GM12873 (cell line): ENCODE measurements around the gene LRRC56.

Source experiments
- TF ChIP-seq, protein P1 (sequence below): IDR thresholded peaks from 2 replicates; pipeline ENCODE4 v1.5.1; 2012; ENCODE audit warnings: low read depth, mild to moderate bottlenecking, moderate library complexity, low read length, control low read depth; ENCODE audit not compliant: insufficient read depth; ENCODE audit errors: missing control alignments

Gene LRRC56

DNA sequence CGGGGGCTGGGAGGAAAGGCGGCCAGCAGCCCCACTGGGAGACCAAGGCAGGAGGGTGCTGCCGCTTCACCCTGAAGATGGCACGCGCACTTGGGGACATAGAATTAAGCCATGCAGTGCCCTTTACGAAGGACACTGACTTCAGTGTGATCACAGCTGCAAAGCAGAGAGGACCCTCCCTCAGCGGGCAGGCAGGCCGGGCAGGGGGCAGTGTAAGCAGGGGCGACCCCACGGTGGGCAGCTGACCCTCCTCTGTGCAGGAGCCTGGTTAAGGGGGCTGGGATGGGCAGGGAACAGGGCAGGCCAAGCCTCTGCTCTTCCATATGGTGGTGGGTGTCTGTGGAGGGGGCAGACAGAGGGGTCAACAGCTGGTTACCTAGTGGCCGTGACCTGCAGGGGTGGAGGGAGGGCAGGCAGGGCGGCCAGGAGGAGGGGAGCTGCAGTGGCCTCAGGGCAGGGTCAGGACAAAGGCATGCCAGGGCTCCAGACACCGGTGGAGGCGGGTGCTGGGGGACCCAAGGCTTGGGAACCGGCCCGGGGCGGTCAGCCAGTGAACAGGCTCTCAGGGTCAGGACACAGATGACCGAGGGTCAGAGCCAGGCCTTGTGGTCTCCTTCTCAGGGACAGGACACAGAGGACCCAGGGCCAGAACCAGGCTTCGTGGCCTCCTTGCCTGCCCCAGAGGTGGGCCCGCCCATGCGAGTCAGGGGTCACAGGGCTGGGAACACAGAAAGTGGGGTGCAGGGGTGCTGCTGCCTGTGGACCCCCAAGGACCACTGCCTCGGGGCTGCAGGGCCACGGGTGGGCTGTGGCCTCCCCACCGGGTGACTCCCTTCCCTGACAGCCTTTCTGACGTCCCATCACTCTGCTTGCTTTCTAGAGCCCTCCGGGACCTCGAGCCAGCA lies 16.0 kb downstream of the LRRC56 start:
- TF ChIP-seq, protein P1, sequence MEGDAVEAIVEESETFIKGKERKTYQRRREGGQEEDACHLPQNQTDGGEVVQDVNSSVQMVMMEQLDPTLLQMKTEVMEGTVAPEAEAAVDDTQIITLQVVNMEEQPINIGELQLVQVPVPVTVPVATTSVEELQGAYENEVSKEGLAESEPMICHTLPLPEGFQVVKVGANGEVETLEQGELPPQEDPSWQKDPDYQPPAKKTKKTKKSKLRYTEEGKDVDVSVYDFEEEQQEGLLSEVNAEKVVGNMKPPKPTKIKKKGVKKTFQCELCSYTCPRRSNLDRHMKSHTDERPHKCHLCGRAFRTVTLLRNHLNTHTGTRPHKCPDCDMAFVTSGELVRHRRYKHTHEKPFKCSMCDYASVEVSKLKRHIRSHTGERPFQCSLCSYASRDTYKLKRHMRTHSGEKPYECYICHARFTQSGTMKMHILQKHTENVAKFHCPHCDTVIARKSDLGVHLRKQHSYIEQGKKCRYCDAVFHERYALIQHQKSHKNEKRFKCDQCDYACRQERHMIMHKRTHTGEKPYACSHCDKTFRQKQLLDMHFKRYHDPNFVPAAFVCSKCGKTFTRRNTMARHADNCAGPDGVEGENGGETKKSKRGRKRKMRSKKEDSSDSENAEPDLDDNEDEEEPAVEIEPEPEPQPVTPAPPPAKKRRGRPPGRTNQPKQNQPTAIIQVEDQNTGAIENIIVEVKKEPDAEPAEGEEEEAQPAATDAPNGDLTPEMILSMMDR: no peak

- TF ChIP-seq, protein P1: no peak
These were observed 16.6 kb downstream of the LRRC56 start for GRCh38 chr11:553988-554340.

DNA sequence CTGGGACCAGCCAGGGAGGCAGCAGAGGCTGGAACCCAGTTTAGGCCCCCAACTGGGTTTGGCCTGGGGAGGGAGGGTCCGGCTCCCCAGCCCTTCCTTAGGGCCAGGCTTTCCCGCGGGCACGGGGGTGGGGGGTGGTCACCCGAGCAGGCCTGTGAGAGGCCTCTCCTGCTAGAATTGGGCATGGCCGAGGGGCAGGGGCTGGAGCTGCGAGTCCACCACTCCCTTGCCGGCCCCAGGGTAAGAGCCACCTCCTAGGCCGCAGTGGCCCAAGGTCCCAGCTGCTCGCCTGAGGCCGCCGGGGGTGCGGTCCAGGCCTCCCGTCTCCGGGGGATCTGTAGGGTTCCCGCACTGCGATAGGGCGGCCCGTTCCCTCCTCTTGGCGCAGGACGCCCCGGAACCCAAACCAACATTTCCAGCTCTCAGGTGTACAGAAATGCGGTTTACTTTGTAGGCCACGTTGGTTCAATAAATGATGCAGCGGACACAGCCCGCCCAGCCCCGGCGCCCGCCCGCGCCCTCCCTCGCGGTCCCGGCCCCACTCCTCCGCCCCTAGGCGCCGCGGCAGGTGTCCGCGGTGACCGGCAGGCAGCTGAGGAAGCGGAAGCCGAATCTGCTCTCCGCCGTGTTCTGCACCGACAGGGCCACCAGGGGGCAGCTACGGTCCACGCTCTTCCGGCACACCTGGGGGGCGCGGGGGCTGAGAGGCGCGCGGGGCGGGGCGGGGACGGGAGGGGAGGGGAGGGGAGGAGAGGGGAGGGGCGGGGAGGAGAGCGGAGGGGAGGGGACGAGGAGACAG lies 17.3 kb downstream of the LRRC56 start:
- TF ChIP-seq, protein P1: peak; percentile 70

GRCh38 chr11:555227-555779 lies 18.0 kb downstream of the LRRC56 start:
- TF ChIP-seq, protein P1: no peak

DNA sequence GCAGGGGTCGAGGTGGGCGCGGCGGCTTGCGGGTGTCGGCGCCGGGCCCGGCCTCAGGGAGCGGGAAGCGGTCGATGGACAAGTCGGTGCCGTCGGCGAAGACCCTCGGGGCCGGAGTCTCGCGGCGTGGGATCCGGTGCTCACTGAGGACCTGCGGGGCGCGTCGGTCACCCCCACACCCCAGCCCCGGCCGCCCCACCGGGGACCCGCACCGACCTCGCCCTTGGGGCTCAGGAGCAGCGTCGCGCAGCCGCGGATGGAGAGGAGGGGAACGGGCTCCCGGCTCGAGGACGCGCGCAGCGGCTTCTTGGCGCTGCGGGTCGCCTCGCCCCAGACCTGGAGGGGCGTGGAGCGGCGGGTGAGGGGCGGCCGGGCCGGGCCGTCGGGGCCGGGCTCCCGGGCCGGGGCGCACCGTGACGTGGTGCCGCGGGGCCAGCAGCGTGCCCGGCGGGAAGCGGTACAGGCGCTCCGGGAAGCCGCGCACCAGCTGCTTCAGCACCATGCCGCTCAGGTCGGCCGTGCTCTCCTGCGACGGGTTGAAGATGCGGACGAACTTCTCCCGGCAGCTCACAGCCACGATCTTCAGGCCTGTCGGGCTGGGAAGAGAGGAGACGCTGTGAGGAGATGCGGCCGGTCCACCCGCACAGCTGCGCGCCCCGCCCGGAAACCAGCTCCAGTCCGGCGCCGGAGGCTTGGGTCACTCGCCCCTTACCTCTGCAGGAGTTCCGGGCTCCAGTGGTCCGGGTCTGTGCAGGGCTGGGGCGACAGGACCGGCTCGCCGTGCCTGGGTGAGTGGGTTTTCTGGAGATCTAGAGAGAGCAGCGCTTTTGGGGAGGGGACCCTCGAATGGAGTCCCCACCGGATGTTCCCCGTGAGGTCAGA lies 18.7 kb downstream of the LRRC56 start:
- TF ChIP-seq, protein P1: no peak

- TF ChIP-seq, protein P1: no peak
These were observed 19.4 kb downstream of the LRRC56 start for GRCh38 chr11:556662-557256.
